Measurements from ENCODE around the gene PML.

The PML gene

DNA sequence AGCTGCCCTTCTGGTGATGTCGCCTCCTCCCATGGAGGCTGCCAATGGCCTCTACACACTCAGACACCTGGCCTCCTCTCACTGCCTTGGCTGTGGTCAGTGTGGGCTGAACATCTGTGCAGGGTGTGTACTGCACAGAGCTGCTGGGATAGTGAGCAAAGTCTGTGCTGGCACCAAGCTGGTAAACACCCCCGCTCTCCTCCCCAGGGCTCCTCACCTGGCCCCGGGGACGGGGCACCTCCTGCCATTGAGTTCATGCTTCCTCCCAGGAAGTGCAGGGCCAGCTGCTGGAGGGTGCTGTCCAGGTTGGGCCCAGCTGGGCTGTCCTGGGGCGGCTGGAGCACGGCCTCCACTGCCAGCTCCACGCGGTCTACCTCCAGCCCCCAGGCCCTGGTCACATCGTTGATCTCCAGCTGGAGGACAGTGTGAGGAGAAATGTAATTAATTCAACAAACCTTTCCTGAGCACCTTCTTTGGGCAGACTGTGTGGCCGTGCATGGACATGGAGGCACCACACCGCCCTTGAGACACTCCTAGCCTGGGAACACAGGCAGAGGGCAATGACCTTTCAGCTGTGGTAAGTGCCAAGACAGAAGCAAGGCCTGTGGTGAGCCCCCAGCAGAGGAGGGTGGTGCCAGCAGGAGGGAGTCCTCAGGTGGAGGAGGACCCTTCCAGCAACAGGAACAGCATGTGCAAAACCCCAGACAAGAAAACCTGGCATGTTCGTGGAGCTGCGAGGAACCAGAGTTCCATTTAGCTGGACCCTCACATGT, 9.2 kb upstream of the PML start:
- no peak for DNase-seq (ENCODE audit: low read depth)

- DNase-seq (ENCODE audit: low read depth): no peak
Observed at GRCh38 chr15:73986055-73986775, 8.3 kb upstream of the PML start.

DNA sequence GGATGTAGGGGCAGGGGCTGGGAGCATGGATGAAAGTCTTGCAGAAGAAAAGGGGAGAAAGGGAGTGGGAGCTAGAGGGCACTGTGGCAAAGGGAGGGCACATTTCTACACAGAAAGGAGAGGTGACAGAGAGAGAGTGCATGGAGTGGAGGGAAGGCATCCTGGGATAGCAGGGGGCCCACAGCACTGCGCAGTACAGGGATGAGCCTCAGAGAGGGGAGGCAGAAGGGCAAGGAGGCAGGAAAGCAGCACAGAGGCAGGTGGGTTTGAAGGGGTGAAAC, 7.8 kb upstream of the PML start:
- no peak for DNase-seq (ENCODE audit: low read depth)

GRCh38 chr15:73987250-73987649, 7.3 kb upstream of the PML start:
- no peak for DNase-seq (ENCODE audit: low read depth)

DNA sequence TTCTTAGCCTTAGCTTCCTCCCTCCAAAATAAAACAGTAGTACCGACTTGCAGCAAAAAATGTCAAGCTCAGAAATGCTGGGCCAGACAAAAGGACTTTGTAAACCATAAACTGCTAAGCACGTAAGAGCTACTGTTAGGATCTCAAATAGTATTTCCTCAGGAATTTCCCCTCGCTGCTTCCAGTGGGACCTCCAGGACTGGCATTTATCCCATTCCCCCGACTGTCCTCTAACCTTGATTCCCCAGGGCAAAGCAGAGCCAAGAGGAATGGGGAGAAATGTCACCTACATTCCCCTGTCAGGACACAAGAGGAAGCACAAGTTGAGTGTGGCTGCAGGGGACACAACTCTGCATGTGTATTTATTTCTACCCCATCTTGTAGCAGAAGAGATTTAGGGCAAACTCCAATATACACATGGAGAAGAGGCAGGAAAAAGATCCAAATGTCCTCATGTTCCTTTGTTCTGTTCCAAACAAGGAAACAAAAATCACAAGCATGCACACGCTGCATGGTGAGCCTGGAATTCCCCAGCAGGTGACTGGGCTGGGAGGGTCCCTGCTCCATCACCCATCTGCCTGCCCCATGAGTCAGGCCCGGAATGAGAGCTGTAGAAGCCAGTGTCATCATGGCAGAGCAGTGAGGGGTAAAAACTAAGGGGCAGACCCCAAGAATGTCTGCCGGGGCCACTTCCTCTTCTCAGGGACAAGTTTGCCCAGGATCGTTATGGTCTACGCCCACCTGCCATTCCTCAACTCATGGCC, 6.7 kb upstream of the PML start:
- no peak for DNase-seq (ENCODE audit: low read depth)

GRCh38 chr15:73988445-73988969, 6.0 kb upstream of the PML start:
- no peak for DNase-seq (ENCODE audit: low read depth)

DNA sequence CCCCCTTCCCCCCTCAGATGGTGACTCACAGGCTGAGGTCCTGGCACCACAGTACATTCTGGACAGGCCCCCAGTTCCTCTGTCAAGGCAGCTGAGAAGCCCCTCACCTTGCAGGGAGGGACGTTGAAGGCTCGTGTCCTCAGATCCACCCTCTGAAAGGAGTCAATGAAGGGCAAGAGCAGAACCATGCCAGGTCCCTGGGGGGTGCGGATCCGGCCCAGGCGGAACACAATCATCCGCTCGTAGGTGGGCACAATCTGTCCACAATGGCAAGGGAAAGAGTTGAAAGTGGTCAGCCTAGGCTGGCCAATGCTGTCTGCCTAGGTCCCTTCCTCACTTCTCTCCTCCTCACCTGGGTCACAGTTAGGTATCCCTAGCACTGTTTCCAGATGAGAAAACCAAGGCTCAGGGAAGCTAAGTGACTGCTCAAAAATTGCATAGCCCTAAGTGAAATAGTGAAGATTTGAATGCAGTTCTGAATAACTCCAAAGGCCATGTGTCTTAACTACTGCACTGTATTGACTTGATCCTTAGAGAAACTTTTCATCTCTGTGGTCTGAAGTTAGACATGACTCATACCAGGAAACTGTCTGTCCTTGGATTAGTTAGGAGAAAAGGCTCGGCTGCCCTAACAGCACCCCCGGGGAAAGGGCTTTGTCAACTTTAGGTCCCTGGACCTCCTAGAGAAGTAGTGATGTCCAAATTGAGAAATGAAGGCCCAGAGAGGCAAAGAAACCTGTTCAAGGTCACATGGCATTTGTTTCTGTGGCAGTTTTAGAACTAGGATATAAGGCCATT, 5.3 kb upstream of the PML start:
- DNase-seq (ENCODE audit: low read depth): no peak

DNA sequence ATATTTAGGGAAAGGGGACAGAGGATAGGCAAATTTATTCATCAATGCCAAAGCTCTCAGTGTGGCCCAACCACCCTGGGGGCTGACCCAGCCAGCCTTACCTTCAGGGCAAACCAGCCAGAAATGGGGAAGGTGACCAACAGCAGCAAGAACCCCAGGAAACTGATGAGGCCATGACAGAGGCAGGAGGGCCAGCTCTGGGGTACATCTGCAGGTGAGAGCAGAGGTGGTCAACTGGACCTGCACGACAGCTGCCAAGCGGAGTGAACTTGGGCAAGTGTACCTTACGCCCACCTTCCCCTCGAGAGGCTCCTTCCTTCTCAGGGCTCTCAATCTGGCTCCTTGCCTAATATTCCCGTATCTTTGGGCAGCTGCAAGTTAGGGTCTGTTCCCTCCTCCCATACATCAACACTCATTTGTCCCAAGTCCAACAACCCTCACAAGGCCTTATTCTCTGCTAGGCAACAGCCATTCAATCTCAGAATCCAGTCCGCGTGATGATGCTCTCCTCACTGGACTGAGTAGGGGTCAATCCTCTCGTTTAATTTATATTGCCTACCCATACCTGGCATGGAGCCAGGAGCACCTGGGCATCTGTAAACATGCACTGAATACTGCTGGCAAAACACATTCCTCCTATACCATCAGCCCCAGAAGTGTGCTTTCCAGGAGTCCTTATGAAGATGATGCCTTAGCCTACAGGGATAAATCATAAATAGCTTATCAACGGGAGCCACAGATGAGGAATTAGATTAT, 4.1 kb upstream of the PML start:
- DNase-seq (ENCODE audit: low read depth): no peak

- DNase-seq (ENCODE audit: low read depth): no peak
Observed at GRCh38 chr15:73991260-73991659, 3.3 kb upstream of the PML start.

- no peak for DNase-seq (ENCODE audit: low read depth)
Observed at GRCh38 chr15:73991726-73992593, 2.6 kb upstream of the PML start, which contains the start of gene STOML1. Gene STOML1, minus strand, starts transcription at chr15:73992295. Its CDS starts 72 bp downstream, at chr15:73992223.

- DNase-seq (ENCODE audit: low read depth): no peak
Observed at GRCh38 chr15:73992594-73992898, 2.0 kb upstream of the PML start.

GRCh38 chr15:73993211-73993994, 1.1 kb upstream of the PML start:
- DNase-seq (ENCODE audit: low read depth): no peak

DNA sequence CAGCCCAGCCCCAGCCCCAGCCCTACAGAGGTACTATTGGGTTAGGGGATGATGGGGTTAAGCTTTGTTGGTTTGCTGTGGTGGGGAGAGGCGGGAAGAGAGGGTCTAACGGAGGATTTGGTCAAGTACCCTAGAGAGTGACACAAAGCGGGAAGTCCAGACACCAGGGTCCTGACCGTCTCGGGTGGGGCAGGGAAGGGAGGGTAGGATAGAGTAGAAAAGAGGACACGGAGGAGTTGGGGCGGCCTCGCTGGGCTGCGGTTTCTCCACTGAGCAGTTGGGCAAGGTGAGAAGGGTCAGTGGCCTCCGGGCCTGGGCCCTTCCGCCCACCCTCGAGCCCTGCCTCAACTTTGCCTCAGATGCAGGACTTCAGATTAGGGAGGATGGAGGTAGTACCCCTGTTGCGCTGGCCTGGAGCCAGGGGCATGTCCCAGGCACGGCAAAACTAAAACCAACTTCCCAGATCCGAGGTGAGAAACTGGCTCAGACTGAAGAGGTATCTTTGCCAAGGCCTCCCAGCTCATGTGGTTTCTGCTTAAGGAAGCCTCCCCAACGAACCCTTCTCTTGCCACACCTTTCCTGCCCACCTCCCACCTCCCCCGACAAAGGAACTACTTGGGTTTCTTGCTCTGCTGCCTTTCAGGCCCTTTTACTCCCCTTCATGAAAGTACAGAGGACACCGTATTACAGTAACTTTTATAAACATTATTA, 551 bp downstream of the PML start:
- DNase-seq (ENCODE audit: low read depth): no peak

GRCh38 chr15:73996267-73996666, 1.8 kb downstream of the PML start:
- no peak for DNase-seq (ENCODE audit: low read depth)

DNA sequence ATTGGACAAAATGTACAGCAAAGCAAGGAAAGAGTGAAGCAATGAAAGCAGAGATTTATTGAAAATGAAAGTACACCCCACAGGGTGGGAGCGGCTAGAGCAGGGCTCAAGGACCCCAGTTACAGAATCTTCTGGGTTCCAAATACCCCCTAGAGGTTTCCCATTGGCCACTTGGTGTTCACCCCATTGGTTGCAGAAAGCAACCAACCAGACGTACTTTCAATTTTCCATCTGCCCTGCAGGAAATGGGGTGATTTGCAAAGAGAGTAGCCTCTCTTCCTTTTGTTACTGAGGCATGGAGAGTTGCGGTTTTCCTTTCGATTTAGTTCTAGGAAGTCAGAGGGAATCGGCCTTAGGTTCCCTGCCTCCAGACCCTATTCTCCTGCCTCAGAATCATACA, 2.4 kb downstream of the PML start:
- no peak for DNase-seq (ENCODE audit: low read depth)

DNA sequence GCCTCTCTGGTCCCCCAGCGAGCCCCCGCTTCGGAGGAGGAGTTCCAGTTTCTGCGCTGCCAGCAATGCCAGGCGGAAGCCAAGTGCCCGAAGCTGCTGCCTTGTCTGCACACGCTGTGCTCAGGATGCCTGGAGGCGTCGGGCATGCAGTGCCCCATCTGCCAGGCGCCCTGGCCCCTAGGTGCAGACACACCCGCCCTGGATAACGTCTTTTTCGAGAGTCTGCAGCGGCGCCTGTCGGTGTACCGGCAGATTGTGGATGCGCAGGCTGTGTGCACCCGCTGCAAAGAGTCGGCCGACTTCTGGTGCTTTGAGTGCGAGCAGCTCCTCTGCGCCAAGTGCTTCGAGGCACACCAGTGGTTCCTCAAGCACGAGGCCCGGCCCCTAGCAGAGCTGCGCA, 3.5 kb downstream of the PML start:
- no peak for DNase-seq (ENCODE audit: low read depth)

- DNase-seq (ENCODE audit: low read depth): no peak
Observed at GRCh38 chr15:74006774-74007639, 12.5 kb downstream of the PML start.

DNA sequence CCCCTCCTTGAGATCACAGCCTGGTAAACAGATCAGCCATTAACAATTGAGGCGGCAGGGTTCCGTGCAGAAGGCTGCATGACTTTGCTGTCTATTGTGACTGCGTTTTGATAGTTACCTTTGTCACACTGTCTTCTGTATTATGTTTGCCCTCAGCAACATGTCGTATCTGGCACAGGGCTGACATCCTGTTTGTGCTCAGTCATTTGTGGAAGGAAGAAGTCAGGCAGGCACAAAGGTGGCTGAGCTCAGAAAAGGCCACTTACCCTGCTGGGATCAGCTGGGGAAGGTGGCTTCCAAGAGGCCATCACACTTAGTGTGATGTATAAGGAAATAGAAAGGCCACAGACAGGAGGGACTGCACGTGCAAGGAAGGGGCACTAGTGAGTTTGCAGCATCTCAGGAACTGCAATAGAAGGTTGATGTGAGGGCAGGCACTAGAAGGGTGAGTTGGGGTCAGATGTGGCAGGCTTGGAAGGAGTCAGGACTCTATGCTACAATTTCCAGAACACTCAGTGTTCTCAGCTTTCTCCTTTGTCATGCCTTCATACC, 13.4 kb downstream of the PML start:
- DNase-seq (ENCODE audit: low read depth): no peak

Data from HS-5 (cell line).